Suprapubic skin (tissue), 3 donors: ENCODE data around the gene MR1.

ENCODE experiments used
- CTCF ChIP-seq, 2 donors: fragments of 200-600 bp in 1 of 2; fragments of 450-650 bp in 1 of 2; sonication (generic) in 1 of 2; IDR thresholded peaks; one replicate each; pipeline ENCODE4 v1.5.1; 2016 to 2019; ENCODE audit warnings: antibody characterized with exemption in 2 of 2, mild to moderate bottlenecking in 1 of 2, moderate library complexity in 1 of 2
- EP300 ChIP-seq: sonication (generic); formaldehyde crosslinking; IDR thresholded peaks from one replicate; pipeline ENCODE4 v1.6.1; 2017; ENCODE audit warnings: antibody characterized with exemption
- POLR2A ChIP-seq, 2 donors: fragments of 450-650 bp; IDR thresholded peaks; one replicate each; pipeline ENCODE4 v1.6.1; 2017; ENCODE audit warnings: antibody characterized with exemption in 2 of 2, mild to moderate bottlenecking in 2 of 2, moderate library complexity in 2 of 2

- TF ChIP-seq CTCF (IDR thresholded peaks at IDR 0.05): peak; percentile 13 to 39
- no peak for TF ChIP-seq POLR2A (IDR thresholded peaks at IDR 0.05)
- TF ChIP-seq EP300: no peak
These were observed 50.2 kb downstream of the MR1 start for GRCh38 chr1:181083842-181084605.
